BLaER1 (cell line): ENCODE measurements around the gene PMAIP1.

Source experiments
- H3K27ac ChIP-seq: shearing (Covaris generic); formaldehyde crosslinking; 2 replicates; pipeline ENCODE4 v1.8.1; 2022
- H3K27me3 ChIP-seq: shearing (Covaris generic); formaldehyde crosslinking; 2 replicates; pipeline ENCODE4 v1.8.1; 2022
- H3K36me3 ChIP-seq: shearing (Covaris generic); formaldehyde crosslinking; 2 replicates; pipeline ENCODE4 v1.8.1; 2022
- H3K4me1 ChIP-seq: shearing (Covaris generic); formaldehyde crosslinking; 2 replicates; pipeline ENCODE4 v1.8.1; 2022
- H3K4me2 ChIP-seq: shearing (Covaris generic); formaldehyde crosslinking; 2 replicates; pipeline ENCODE4 v1.8.1; 2022
- H3K4me3 ChIP-seq: shearing (Covaris generic); formaldehyde crosslinking; 2 replicates; pipeline ENCODE4 v1.8.1; 2022
- H3K9ac ChIP-seq: shearing (Covaris generic); formaldehyde crosslinking; 2 replicates; pipeline ENCODE4 v1.8.1; 2022
- H3K9me3 ChIP-seq: shearing (Covaris generic); formaldehyde crosslinking; 2 replicates; pipeline ENCODE4 v1.8.1; 2022
- H4K20me1 ChIP-seq: shearing (Covaris generic); formaldehyde crosslinking; 2 replicates; pipeline ENCODE4 v1.8.1; 2022
- Cebpa-rat ChIP-seq: shearing (Covaris generic); IDR thresholded peaks from 2 replicates; pipeline ENCODE4 v1.8.1; 2022

Gene PMAIP1

GRCh38 chr18:59942601-59943000, 42.8 kb downstream of the PMAIP1 start:
- no peak overlapping the region for H3K9ac ChIP-seq
- TF ChIP-seq Cebpa-rat = no peak
- no peaks in the 10 kb centered on the region for H3K36me3 ChIP-seq
- H3K4me3 ChIP-seq = no peak overlapping the region
- no peak overlapping the region for H3K4me2 ChIP-seq
- no peaks in the 10 kb centered on the region for H3K27me3 ChIP-seq
- H3K4me1 ChIP-seq = peaks cover 8% of the 10 kb centered on the region; the same call in 1 of the 2 replicates
- H3K27ac ChIP-seq = no peak overlapping the region
- H3K9me3 ChIP-seq = no peaks in the 10 kb centered on the region
- H4K20me1 ChIP-seq = no peaks in the 10 kb centered on the region

- Histone ChIP-seq H3K4me1 (peaks cover 13% of the 10 kb centered on the region), H3K27ac (no peak overlapping the region), H3K27me3 (no peaks in the 10 kb centered on the region), H3K9me3 (no peaks in the 10 kb centered on the region), H3K36me3 (no peaks in the 10 kb centered on the region), H3K4me3 (no peak overlapping the region), H3K4me2 (no peak overlapping the region), H4K20me1 (no peaks in the 10 kb centered on the region), H3K9ac (no peak overlapping the region)
- TF ChIP-seq Cebpa-rat = no peak
Observed at GRCh38 chr18:59945544-59945943, 45.7 kb downstream of the PMAIP1 start.

- no peaks in the 10 kb centered on the region for H4K20me1 ChIP-seq
- H3K4me3 ChIP-seq = no peak overlapping the region
- no peaks in the 10 kb centered on the region for H3K36me3 ChIP-seq
- H3K4me1 ChIP-seq = peaks cover 19% of the 10 kb centered on the region
- H3K4me2 ChIP-seq = peak overlapping the region; percentile 45; the same call in 1 of the 2 replicates
- H3K27me3 ChIP-seq = no peaks in the 10 kb centered on the region
- H3K9ac ChIP-seq = no peak overlapping the region
- no peak overlapping the region for H3K27ac ChIP-seq
- H3K9me3 ChIP-seq = no peaks in the 10 kb centered on the region
- TF ChIP-seq Cebpa-rat = no peak
Observed at GRCh38 chr18:59950215-59950944, 50.6 kb downstream of the PMAIP1 start.

GRCh38 chr18:59951591-59951990, 51.8 kb downstream of the PMAIP1 start:
- Histone ChIP-seq H3K9me3 (no peaks in the 10 kb centered on the region), H3K4me2 (no peak overlapping the region), H3K27ac (no peak overlapping the region), H3K9ac (no peak overlapping the region), H4K20me1 (no peaks in the 10 kb centered on the region), H3K4me3 (no peak overlapping the region), H3K27me3 (no peaks in the 10 kb centered on the region), H3K4me1 (peaks cover 19% of the 10 kb centered on the region), H3K36me3 (no peaks in the 10 kb centered on the region)
- TF ChIP-seq Cebpa-rat = no peak

GRCh38 chr18:59952283-59953007, 52.6 kb downstream of the PMAIP1 start:
- Histone ChIP-seq H3K4me1 (peaks cover 25% of the 10 kb centered on the region), H3K36me3 (no peaks in the 10 kb centered on the region), H3K4me3 (no peak overlapping the region), H3K9ac (no peak overlapping the region), H3K27ac (no peak overlapping the region), H3K9me3 (no peaks in the 10 kb centered on the region), H3K4me2 (no peak overlapping the region), H4K20me1 (no peaks in the 10 kb centered on the region), H3K27me3 (no peaks in the 10 kb centered on the region)
- TF ChIP-seq Cebpa-rat = no peak
